ENCODE data around the gene TMEM72.

- TF ChIP-seq, protein P1, sequence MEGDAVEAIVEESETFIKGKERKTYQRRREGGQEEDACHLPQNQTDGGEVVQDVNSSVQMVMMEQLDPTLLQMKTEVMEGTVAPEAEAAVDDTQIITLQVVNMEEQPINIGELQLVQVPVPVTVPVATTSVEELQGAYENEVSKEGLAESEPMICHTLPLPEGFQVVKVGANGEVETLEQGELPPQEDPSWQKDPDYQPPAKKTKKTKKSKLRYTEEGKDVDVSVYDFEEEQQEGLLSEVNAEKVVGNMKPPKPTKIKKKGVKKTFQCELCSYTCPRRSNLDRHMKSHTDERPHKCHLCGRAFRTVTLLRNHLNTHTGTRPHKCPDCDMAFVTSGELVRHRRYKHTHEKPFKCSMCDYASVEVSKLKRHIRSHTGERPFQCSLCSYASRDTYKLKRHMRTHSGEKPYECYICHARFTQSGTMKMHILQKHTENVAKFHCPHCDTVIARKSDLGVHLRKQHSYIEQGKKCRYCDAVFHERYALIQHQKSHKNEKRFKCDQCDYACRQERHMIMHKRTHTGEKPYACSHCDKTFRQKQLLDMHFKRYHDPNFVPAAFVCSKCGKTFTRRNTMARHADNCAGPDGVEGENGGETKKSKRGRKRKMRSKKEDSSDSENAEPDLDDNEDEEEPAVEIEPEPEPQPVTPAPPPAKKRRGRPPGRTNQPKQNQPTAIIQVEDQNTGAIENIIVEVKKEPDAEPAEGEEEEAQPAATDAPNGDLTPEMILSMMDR (IDR thresholded peaks at IDR 0.05), result no peak
- TF ChIP-seq EZH2 (IDR thresholded peaks at IDR 0.05; ENCODE audit: borderline replicate concordance, insufficient read depth, low read depth, low read length, poor library complexity, severe bottlenecking), result no peak
Measured at GRCh38 chr10:44965104-44965503, 54.0 kb downstream of the TMEM72 start.

All from B cell (primary cell).